22Rv1 (cell line): ENCODE results near the gene ZBTB7C.

ENCODE experiments used
- H3K27ac ChIP-seq: fragments of 450-650 bp; 2 replicates; pipeline ENCODE4 v1.5.1; 2017
- ZFX ChIP-seq: fragments of 450-650 bp; IDR thresholded peaks from 2 replicates; pipeline ENCODE4 v1.6.1; 2017; ENCODE audit warnings: antibody characterized with exemption, borderline replicate concordance
- TF ChIP-seq, protein P1 (sequence below): fragments of 450-650 bp; IDR thresholded peaks from 2 replicates; pipeline ENCODE4 v1.5.1; 2017; ENCODE audit warnings: mild to moderate bottlenecking

ZBTB7C gene

DNA sequence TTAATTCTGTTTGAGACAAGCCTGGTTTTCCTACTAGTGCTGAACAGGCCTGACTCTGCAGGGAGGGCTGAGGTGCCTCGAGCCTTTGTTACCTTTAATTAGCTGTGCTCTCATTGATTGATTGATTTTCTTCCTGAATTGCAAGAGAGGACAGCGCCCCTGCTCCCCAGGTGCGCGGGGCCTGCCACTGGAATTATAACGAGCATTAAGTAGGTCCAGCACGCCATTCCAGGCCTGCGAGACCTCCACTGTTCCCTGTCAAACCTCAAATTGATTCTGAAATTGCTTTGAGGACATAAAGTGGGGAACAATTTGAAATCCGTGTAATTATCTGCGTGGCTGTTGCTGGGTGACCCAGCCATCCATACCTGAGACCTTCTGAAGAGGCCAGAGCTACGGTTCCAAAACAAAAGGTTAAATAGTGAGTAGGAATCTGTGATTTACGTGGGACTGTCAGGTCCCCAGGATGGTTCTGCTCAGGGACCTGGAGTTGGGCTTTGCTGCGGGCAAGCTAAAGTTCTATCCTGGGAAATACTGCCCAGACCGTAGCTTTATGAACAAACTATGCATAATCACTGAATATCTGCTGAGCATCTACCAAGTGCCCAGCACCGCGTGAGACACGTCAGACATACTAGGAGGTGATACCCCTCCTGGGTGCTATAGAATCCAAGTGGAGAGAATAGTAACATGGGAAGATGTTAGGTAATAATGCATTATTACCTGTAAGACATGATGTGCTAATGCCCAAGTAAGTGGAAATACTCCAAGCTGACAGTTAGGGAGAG lies 104.1 kb downstream of the ZBTB7C start:
- no peak overlapping the region for H3K27ac ChIP-seq
- TF ChIP-seq, protein P1, sequence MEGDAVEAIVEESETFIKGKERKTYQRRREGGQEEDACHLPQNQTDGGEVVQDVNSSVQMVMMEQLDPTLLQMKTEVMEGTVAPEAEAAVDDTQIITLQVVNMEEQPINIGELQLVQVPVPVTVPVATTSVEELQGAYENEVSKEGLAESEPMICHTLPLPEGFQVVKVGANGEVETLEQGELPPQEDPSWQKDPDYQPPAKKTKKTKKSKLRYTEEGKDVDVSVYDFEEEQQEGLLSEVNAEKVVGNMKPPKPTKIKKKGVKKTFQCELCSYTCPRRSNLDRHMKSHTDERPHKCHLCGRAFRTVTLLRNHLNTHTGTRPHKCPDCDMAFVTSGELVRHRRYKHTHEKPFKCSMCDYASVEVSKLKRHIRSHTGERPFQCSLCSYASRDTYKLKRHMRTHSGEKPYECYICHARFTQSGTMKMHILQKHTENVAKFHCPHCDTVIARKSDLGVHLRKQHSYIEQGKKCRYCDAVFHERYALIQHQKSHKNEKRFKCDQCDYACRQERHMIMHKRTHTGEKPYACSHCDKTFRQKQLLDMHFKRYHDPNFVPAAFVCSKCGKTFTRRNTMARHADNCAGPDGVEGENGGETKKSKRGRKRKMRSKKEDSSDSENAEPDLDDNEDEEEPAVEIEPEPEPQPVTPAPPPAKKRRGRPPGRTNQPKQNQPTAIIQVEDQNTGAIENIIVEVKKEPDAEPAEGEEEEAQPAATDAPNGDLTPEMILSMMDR, result no peak
- TF ChIP-seq ZFX, result no peak

DNA sequence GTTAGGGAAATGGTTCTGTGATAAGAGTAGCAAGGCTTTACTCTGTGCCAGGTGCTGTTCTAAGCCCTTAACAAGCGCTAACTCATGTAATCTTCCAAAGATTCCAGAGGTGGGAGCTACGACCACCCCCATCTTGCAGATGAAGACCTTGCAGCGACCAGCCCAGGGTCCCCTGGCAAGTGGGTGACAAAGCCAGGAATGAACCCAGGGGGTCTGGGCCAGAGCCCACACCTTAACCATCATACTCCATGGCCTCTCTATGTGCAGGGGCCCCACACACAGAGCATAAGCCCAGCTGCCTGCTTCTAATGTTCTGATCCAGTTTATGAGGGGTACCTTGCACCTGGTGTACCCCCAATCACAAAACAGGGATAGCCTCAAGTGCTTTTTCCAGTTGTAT lies 105.3 kb downstream of the ZBTB7C start:
- H3K27ac ChIP-seq, result no peak overlapping the region
- no peak for TF ChIP-seq ZFX
- TF ChIP-seq, protein P1, result no peak

- H3K27ac ChIP-seq, result no peak overlapping the region
- no peak for TF ChIP-seq ZFX
- TF ChIP-seq, protein P1, result no peak
Measured at GRCh38 chr18:48302736-48303135, 106.4 kb downstream of the ZBTB7C start.

GRCh38 chr18:48300463-48300961 lies 108.7 kb downstream of the ZBTB7C start:
- TF ChIP-seq, protein P1, result no peak
- TF ChIP-seq ZFX, result no peak
- no peak overlapping the region for H3K27ac ChIP-seq

DNA sequence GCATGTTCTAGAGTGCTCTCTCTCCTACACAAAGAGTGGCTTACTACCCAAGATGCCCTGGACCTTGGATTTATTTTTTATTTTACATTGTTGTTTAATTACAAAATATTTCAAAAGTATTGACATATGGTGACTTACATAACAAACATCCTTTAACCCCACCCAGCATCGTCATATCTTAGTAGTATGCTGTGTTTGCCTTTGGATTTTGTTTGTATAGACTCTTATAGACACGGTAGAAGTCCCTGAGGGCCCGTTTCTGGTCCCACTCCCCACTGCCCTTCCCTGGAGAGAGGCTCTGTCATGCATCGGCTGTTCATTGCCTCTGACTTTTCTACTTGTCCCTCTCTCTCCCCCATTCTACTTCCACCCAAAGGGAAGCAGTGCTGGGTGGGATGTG lies 112.0 kb downstream of the ZBTB7C start:
- TF ChIP-seq ZFX, result no peak
- TF ChIP-seq, protein P1, result no peak
- no peak overlapping the region for H3K27ac ChIP-seq

DNA sequence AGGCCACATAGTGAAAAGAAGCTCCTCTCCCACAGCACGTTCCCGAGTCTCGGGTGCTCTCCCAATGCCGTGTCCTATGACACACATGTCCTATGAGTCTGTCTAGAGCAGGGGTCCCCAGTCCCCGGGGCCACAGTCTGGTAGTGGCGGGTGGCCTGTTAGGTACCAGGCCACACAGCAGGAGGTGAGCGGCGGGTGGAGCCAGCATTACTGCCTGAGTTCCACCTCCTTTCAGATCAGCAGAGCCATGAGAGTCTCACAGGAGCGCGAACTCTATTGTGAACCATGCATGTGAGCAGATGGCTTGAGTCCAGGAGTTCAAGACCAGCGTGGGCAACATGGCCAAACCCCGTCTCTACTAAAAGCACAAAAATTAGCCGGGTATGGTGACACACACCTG lies 112.6 kb downstream of the ZBTB7C start:
- H3K27ac ChIP-seq, result no peak overlapping the region
- TF ChIP-seq ZFX, result no peak
- TF ChIP-seq, protein P1, result no peak

- TF ChIP-seq, protein P1, result peak; percentile 28
- no peak for TF ChIP-seq ZFX
- H3K27ac ChIP-seq, result no peak overlapping the region
Measured at GRCh38 chr18:48295586-48296311, 113.4 kb downstream of the ZBTB7C start.
